Activated T-cell treated with anti-CD3 and anti-CD28 coated beads, Interleukin-2, amount 50 U/mL, for 72 hours (primary cell): ENCODE results near the gene CTRL. TPM values are rescaled to one million over a fixed set of nuclear protein-coding genes. Genes with fewer than 3 reads are reported as not detected.

Experiments used
- ATAC-seq, 2 donors: fragments of 150-1000 bp; cut with Tn5 transposase; replicated peaks in 1 of 2; 2 replicates each; pipeline ENCODE4 v1.10.0; 2021; ENCODE audit warnings: moderate library complexity in 2 of 2, mild to moderate bottlenecking in 1 of 2
- DNase-seq, 2 donors: peaks; one replicate each; pipeline ENCODE4 v3.0.0; 2021 to 2022; ENCODE audit warnings: mixed read lengths in 1 of 2
- H3K27ac Mint-ChIP-seq: one replicate; pipeline ENCODE4 v1.8.0; 2022; ENCODE audit warnings: mild to moderate bottlenecking, moderate library complexity, mixed read lengths
- H3K27me3 Mint-ChIP-seq: one replicate; pipeline ENCODE4 v1.8.0; 2022; ENCODE audit warnings: low read depth, mixed read lengths
- H3K36me3 Mint-ChIP-seq, 2 donors: one replicate each; pipeline ENCODE4 v1.8.0; 2022; ENCODE audit warnings: mixed read lengths in 2 of 2, mild to moderate bottlenecking in 1 of 2; ENCODE audit not compliant: insufficient read depth in 2 of 2
- H3K4me1 Mint-ChIP-seq: one replicate; pipeline ENCODE4 v1.8.0; 2022; ENCODE audit warnings: low read depth, mixed read lengths
- H3K4me3 Mint-ChIP-seq, 2 donors: one replicate each; pipeline ENCODE4 v1.8.0; 2022; ENCODE audit warnings: mild to moderate bottlenecking in 2 of 2, mixed read lengths in 2 of 2, moderate library complexity in 2 of 2
- H3K9me3 Mint-ChIP-seq, 2 donors: one replicate each; pipeline ENCODE4 v1.8.0; 2022; ENCODE audit warnings: mixed read lengths in 2 of 2
- total RNA-seq, 2 donors: library from RNA; stranded (reverse); gene quantifications; one replicate each; pipeline ENCODE4 v1.2.3, GENCODE V29; 2022

Gene CTRL
- total RNA-seq, 2 donors from 2014 or later = 4.2 to 5.0 TPM

DNA sequence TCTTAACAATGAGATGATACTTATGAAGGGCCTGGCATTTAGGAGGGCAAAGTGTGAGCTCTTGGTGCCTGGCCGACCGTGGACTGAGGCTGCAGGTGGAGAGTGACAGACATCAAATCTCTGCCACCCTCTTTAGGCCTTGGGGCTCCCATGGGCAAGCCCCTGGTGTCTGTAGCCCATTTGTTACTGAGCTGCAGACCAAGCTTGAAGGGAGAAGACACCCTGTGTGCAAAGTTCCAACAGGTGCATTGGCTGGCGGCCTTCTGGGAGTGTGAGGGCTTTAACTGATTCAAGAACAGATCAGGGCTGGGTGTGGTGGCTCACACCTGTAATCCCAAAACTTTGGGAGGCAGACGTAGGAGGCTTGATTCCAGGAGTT, 789 bp upstream of the CTRL start:
- Mint-ChIP-seq H3K9me3 (no peaks in the 10 kb centered on the region), H3K36me3 (peaks cover 9 to 11% of the 10 kb centered on the region in 2 donors), H3K27me3 (no peaks in the 10 kb centered on the region), H3K27ac (no peak overlapping the region), H3K4me3 (no peak overlapping the region), H3K4me1 (peaks cover 29% of the 10 kb centered on the region)
- ATAC-seq = no peak
- DNase-seq = no peak

DNA sequence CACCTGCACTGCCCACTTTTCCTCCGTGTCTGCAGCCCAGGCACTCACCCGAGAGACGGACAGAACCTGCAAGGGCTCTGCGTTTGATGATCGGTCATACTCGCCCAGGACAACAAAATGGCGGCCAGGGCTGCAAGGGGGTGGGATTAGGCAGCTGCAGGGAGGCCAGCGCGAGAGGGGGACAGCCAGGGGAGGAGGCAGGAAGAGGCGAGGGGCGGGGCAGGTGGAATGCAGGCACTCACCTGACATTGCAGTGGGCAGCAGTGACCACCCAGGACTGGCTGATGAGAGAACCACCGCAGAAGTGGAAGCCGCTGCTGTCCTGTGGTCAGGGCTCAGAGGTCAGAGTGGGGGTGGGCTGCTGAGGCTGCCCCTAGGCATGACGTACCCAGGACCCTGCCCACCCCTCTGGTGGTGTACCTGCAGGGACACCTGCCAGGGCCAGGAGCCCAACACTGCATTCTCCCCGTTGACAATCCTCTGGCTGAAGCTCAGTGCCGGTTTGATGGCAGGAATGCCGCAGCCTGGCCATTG, 917 bp downstream of the CTRL start:
- H3K36me3 Mint-ChIP-seq = peaks cover 4 to 6% of the 10 kb centered on the region in 2 donors

DNA sequence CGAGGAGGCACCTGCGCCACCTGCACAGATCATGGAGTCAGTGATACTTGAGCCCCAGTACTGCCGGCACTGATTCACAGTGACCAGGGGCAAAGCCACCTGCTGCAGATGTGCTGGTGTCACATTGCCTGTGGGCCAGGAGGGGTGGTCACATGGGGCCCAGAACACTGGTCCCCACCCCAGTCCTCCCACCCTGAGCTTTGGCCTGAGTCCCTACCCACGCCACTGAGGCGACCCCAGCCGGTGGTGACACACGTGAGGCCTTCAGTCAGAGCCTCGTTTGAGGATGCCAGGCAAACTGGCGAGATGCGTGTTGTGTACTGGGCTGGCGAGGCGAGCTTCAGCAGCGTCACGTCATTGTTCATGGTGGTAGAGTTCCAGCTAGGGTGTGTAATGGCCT, 1.5 kb downstream of the CTRL start:
- ATAC-seq = no peak
- Mint-ChIP-seq H3K27ac (no peak overlapping the region), H3K4me3 (no peak overlapping the region), H3K27me3 (no peaks in the 10 kb centered on the region), H3K4me1 (peaks cover 14% of the 10 kb centered on the region), H3K36me3 (peaks cover 3 to 5% of the 10 kb centered on the region in 2 donors), H3K9me3 (no peaks in the 10 kb centered on the region)
- DNase-seq = no peak

More for the DNA sequence above, 917 bp downstream of the CTRL start:
- Mint-ChIP-seq H3K4me3 (no peak overlapping the region), H3K27me3 (no peaks in the 10 kb centered on the region), H3K27ac (no peak overlapping the region), H3K4me1 (peaks cover 19% of the 10 kb centered on the region), H3K9me3 (no peaks in the 10 kb centered on the region)
- ATAC-seq (no peak), DNase-seq (no peak)

GRCh38 chr16:67928561-67929364, 2.9 kb downstream of the CTRL start:
- peaks cover 2 to 3% of the 10 kb centered on the region in 2 donors for H3K36me3 Mint-ChIP-seq
- ATAC-seq (peak; percentile 76 to 77), DNase-seq (peak; percentile 81 to 82)
- no peaks in the 10 kb centered on the region for H3K9me3 Mint-ChIP-seq
- H3K27ac Mint-ChIP-seq = no peak overlapping the region
- no peaks in the 10 kb centered on the region for H3K27me3 Mint-ChIP-seq
- H3K4me1 Mint-ChIP-seq = peaks cover 2% of the 10 kb centered on the region
- no peak overlapping the region for H3K4me3 Mint-ChIP-seq

DNA sequence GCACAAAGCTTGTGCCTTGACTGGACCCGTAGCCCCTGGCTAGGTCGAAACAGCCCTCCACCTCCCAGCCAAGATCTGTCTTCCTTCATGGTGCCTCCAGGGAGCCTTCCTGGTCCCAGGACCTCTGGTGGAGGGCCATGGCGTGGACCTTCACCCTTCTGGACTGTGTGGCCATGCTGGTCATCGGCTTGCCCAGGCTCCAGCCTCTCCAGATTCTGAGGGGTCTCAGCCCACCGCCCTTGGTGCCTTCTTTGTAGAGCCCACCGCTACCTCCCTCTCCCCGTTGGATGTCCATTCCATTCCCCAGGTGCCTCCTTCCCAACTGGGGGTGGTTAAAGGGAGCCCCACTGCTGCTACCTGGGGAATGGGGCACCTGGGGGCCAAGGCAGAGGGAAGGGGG, 3.5 kb downstream of the CTRL start:
- no peaks in the 10 kb centered on the region for H3K9me3 Mint-ChIP-seq
- DNase-seq (no peak), ATAC-seq (peak in 1 of 2 donors; percentile 3)
- no peaks in the 10 kb centered on the region for H3K27me3 Mint-ChIP-seq
- H3K4me3 Mint-ChIP-seq = no peak overlapping the region
- peaks cover 2 to 3% of the 10 kb centered on the region in 2 donors for H3K36me3 Mint-ChIP-seq
- no peak overlapping the region for H3K27ac Mint-ChIP-seq
- H3K4me1 Mint-ChIP-seq = no peaks in the 10 kb centered on the region

- no peak overlapping the region for H3K4me3 Mint-ChIP-seq
- no peak overlapping the region for H3K27ac Mint-ChIP-seq
- no peaks in the 10 kb centered on the region for H3K36me3 Mint-ChIP-seq
- DNase-seq (no peak), ATAC-seq (no peak)
- H3K4me1 Mint-ChIP-seq = peaks cover 2% of the 10 kb centered on the region
- H3K27me3 Mint-ChIP-seq = no peaks in the 10 kb centered on the region
- H3K9me3 Mint-ChIP-seq = no peaks in the 10 kb centered on the region
Measured at GRCh38 chr16:67927131-67927941, 4.3 kb downstream of the CTRL start.

GRCh38 chr16:67926181-67926750, 5.4 kb downstream of the CTRL start:
- peaks cover 12% of the 10 kb centered on the region for H3K4me1 Mint-ChIP-seq
- no peaks in the 10 kb centered on the region for H3K27me3 Mint-ChIP-seq
- H3K4me3 Mint-ChIP-seq = no peak overlapping the region
- no peaks in the 10 kb centered on the region for H3K9me3 Mint-ChIP-seq
- DNase-seq (no peak), ATAC-seq (no peak)
- H3K36me3 Mint-ChIP-seq = no peaks in the 10 kb centered on the region
- no peak overlapping the region for H3K27ac Mint-ChIP-seq

- H3K4me1 Mint-ChIP-seq = peaks cover 15% of the 10 kb centered on the region
- H3K9me3 Mint-ChIP-seq = no peaks in the 10 kb centered on the region
- H3K27me3 Mint-ChIP-seq = no peaks in the 10 kb centered on the region
- H3K4me3 Mint-ChIP-seq = no peak overlapping the region
- no peak for ATAC-seq
- no peak overlapping the region for H3K27ac Mint-ChIP-seq
- no peak for DNase-seq
- H3K36me3 Mint-ChIP-seq = no peaks in the 10 kb centered on the region
Measured at GRCh38 chr16:67924140-67924906, 7.3 kb downstream of the CTRL start.

- DNase-seq (no peak), ATAC-seq (no peak)
- peaks cover 17% of the 10 kb centered on the region for H3K4me1 Mint-ChIP-seq
- no peak overlapping the region for H3K4me3 Mint-ChIP-seq
- no peaks in the 10 kb centered on the region for H3K36me3 Mint-ChIP-seq
- H3K27me3 Mint-ChIP-seq = no peaks in the 10 kb centered on the region
- no peaks in the 10 kb centered on the region for H3K9me3 Mint-ChIP-seq
- H3K27ac Mint-ChIP-seq = no peak overlapping the region
Measured at GRCh38 chr16:67923414-67924116, 8.1 kb downstream of the CTRL start.

DNA sequence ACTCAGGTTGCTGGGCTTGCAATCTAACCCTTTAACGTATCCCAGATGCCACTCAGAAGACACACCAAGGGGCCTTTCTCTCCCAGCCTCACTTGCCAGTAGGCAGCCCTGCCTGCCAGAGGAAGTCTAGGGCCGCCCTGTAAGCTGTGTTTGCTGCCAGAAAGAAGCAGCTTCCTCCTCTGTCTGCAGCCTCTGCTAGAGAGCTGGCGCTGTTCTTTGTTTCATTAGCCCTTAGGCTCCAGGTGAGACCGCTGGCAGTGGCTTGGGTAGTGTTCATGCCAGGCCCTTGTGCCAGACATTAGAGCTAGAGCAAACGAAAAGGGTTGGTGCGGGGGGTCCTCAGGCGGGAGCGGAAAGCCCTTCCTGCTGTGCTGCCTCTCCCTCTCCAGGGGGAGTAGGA, 8.9 kb downstream of the CTRL start:
- Mint-ChIP-seq H3K9me3 (no peaks in the 10 kb centered on the region), H3K4me3 (no peak overlapping the region), H3K36me3 (peaks cover 0 to 2% of the 10 kb centered on the region in 2 donors), H3K4me1 (peaks cover 25% of the 10 kb centered on the region), H3K27ac (no peak overlapping the region), H3K27me3 (no peaks in the 10 kb centered on the region)
- DNase-seq (no peak), ATAC-seq (no peak)

DNA sequence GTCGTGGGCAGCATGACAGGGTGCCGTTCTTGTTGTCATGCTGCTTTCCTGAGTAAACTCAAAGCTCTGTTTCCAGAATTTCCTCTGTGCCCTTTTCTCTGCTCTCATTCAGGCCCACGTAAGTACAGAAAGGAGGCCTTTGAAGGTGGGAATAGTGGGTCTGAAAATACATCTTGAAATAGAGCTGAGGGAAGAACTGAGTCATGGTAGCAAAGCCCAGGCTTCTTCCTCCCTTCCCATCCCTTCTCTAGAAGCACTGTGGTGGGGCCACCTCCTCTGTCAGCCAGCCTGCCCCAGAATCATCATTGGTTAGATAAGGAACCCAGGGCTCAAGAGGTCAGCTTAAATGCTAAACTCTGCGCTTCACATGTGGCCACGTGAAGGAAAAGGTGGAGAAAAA, 9.4 kb downstream of the CTRL start:
- ATAC-seq (no peak), DNase-seq (no peak)
- Mint-ChIP-seq H3K27me3 (no peaks in the 10 kb centered on the region), H3K9me3 (no peaks in the 10 kb centered on the region), H3K27ac (peak overlapping the region; percentile 88), H3K36me3 (peaks cover 0 to 2% of the 10 kb centered on the region in 2 donors), H3K4me1 (peaks cover 31% of the 10 kb centered on the region), H3K4me3 (no peak overlapping the region)

- Mint-ChIP-seq H3K36me3 (peaks cover 0 to 2% of the 10 kb centered on the region in 2 donors), H3K4me3 (no peak overlapping the region), H3K9me3 (no peaks in the 10 kb centered on the region), H3K27me3 (no peaks in the 10 kb centered on the region), H3K27ac (no peak overlapping the region), H3K4me1 (peaks cover 41% of the 10 kb centered on the region)
- DNase-seq (no peak), ATAC-seq (no peak)
Measured at GRCh38 chr16:67919622-67920221, 11.9 kb downstream of the CTRL start.
